Measurements from ENCODE around the gene ARPC5.
"Not testable (repeated sequence)": the region's sequence is repeated elsewhere in the genome, so short reads cannot be mapped to it uniquely, and the experiment has no call there.

The ARPC5 gene

DNA sequence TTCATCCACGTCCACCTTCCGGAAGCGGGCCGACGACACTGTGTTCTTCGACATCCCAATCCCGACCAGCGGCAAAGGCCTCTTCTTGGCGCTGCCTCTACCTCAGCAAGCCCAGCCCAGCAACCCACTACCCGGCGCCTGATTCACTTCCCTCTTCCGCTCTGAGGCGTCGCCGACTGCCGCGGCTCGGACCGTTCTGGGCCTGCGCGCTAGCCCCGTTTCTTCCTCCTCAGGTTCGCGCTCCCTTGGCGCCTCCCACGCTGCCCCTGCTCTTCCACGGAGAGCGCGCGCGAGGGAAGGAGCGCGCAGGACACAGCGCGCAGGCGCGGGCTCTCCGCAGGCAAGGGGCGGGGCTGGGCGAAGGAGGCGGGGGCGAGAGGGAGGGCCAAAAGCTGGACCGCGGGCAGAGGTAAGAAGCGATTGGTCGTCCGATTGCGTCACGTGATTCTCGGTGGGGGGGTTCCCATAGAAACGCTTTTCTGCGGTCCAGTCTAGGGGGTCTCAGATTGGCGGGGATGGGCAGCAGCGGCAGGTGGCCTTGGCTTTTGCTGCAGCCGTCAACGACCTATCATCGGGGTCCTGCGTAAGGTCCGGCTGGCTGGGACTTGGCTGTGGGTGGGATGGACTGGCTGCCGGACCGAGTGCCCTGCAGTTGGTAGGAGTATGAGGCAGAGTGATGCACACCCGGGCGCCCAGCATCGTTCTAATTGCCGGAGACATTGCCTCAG is at the start of gene ARPC5:
ARPC5 (minus strand) TSS at position 178 of the 728 bp plus-strand sequence; CDS start at position 54, 124 bp downstream.
- FAIRE-seq: peak; percentile 76
- peak; percentile 97 for DNase-seq (ENCODE audit: low spot score)

DNA sequence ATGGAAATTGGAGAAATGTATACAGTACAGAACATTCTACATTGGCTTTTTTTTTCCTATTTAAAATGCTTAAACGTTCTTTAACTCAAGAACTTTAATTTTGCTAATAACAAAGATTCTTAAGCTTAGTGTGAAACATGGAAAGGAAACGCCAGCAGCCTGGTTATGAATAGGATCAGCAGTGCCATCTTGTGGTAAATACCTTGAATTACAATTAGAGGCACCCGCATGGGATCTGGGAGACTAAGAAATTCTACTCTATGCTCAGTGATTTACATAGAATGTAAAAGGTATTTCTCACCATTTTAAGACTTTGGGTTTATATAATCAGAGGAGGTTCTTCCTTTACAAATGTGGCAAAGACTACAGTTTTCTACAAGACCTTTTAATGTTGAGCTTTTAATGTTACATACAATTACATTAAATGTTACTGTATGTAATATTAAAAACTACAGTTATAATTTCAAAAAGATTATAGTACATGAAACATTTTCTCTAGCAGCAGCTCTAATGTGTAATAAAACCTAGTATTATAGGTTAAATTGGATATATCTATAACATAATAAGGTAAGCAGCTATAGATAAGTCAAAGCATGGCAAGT is 49.6 kb upstream of the ARPC5 start:
- DNase-seq (ENCODE audit: low spot score) (peak; percentile 42), FAIRE-seq (peak; percentile 83)

DNA sequence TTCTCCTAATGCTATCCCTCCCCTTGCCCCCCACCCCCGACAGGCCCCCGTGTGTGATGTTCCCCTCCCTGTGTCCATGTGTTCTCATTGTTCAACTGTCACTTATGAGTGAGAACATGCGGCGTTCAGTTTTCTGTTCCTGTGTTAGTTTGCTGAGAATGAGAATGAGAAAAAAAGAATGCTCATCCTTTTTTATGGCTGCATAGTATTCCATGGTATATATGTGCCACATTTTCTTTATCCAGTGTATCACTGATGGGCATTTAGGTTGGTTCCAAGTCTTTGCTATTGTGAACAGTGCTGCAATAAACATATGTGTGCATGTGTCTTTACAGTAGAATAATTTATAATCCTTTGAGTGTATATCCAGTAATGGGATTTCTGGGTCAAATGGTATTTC is 43.8 kb upstream of the ARPC5 start:
- DNase-seq (ENCODE audit: low spot score); FAIRE-seq: not testable (repeated sequence)

DNA sequence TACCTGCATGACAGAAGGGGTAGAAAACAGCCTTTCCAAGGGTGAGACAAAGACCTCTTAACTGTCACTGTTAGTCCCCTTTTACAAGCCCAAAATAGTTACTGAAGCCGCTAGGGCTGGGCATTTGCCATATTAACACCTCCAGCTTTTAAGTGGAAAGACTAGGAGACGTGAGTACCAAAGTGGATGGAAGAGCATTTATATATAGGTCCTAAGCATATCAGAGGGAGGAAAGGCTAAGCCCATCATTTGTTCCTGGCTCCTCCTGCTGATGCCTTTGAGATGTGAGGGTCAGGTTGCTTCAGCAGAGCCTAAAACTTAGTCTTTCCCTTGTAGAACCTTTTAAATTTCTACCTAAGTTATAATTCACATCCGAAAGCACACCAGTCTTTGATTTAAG is 43.2 kb upstream of the ARPC5 start:
- FAIRE-seq (no peak), DNase-seq (ENCODE audit: low spot score) (no peak)

DNA sequence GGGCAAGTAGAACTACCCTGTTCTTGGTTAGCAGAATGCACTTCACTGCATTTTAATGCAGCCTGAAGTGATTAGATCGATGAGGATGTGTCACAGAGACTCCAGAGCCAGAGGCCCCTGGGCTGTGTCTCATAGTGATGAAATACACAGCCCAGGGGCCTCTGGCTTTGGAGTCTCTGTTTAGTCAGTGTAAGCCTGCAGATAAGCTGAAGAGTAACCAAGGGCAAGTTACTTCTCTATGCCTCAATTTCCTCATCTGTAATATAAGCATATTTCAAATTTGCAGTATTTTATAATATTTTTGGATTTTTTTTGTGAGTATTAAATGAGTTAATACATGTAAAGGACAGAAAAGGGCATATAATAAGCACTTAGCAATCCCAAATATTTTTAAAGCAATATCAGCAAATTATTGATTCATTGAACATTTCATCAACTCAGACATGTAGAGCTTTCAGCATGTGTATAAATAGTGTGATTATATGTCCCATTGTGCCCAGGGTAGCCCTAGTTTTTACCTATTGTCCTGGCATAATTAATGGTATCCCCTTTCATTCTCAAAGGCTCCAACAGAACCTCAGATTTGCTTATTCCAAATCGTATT is 41.1 kb upstream of the ARPC5 start:
- FAIRE-seq (no peak), DNase-seq (ENCODE audit: low spot score) (no peak)

DNA sequence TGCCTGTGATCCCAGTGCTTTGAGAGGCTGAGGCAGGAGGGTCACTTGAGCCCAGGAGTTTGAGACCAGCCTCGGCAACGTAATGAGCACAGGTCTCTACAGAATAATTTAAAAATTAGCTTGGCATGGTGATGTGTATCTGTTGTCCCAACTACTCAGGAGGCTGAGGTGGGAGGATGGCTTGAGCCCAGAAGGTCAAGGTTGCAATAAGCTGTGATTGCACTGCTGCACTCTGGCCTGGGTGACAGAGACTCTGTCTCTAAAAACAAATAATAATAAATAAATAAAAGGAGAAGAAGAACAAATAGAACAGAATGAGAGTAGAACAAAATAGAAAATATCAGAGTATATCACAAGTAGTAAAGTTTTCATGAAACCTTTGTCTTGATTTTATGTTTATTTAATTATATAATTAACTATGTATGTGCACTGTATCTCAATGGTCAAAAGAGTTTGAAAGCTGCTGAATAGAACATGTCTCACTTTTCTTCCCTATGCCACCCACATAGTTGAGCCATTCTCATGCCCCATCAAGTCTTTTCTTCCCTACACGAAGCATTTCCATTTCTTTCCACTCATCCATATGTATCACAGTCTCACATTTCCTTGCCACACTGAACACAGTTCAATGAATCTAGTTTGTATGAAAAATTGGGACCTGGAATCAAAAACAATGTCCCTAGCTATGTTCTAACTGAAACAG is 40.5 kb upstream of the ARPC5 start:
- DNase-seq (ENCODE audit: low spot score) (no peak), FAIRE-seq (no peak)

DNA sequence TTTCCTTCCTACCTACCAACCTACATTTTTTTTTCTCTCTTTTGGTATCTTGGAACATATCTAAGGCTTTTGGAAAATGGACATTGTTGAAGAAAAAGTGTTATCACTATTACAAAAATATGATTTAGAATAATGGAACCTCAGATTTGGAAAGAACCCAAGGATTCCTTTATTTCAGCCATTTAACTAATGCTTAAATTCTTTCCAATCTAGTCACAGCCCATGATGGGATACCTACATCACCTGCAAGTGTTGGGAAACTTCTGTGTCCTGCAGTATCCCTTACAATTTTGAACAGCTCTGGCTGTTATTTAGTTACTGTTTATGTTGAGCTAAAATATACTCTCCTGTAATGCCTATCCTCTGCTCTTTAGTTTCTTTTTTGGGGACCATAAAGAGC is 39.8 kb upstream of the ARPC5 start:
- DNase-seq (ENCODE audit: low spot score) (no peak), FAIRE-seq (no peak)

DNA sequence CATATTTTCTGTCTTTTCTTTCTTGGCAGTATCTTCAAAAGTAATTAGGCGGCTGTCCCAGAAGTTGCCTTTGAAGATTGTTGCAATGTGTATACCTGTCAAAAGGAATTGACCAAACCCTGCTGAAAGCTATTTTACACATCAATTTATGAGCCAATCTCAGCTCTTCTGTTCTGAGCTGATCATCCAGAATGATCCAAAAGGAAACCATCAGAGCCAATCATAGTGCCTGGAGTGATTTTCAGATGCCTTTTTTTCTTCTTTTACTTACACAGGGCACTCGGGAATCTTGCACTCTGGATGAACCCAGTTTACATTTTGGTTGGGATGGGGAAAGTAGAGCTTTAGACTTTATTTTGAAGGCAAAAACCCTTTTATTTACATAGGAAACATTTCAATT is 39.3 kb upstream of the ARPC5 start:
- DNase-seq (ENCODE audit: low spot score): no peak
- FAIRE-seq: no peak

DNA sequence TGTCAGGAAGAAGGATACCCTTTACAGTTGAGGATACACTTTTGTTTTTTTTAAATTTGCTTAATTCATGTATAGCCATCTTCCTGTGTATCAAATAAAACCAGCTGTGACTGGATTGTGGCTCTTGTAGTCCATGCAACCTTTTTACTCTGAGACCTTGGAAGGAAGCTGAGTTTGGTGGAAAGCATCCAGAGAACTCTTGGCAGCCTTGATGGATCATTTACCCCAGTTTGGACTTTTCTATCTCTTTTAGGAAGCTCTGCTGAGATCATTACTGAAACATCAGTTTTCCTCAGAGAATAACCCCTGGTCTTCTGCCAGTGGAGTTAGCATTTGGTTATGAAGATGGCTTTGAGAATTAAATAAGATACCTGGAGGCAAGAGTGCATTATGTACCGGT is 38.8 kb upstream of the ARPC5 start:
- FAIRE-seq: no peak
- DNase-seq (ENCODE audit: low spot score): no peak

DNA sequence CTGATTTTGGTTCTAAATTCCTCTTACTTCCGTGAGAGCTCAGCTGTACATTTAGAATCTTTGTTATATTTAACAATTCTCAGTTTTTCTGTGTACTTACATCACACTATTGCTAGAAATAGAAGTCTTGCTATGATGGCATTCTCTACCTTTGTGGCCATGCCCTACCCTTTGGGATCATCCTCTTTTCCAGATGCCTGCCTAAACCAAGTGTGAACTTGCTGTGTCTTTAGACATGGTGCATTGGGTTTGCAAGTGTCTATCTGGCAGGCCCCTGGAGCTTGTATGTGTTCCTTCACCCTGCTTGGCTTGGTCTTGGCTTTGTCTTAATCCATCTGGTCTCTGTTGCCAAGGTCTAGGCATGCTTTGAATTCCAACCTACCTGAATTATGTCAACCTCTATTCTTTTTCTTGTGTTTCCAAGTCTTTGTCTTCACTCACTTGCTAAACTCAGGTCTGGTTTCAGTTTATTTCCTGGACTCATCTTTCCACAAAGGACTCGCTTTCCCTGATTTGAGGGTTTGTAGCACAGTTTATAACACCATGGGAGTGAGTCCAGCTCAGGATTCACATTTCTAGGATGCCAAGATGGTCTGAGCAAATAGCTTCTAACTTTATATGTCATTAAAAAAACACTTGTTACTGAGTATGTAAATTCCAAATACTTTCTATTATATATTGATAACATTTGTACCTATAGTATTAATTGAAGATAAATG is 38.2 kb upstream of the ARPC5 start:
- DNase-seq (ENCODE audit: low spot score): no peak
- no peak for FAIRE-seq

DNA sequence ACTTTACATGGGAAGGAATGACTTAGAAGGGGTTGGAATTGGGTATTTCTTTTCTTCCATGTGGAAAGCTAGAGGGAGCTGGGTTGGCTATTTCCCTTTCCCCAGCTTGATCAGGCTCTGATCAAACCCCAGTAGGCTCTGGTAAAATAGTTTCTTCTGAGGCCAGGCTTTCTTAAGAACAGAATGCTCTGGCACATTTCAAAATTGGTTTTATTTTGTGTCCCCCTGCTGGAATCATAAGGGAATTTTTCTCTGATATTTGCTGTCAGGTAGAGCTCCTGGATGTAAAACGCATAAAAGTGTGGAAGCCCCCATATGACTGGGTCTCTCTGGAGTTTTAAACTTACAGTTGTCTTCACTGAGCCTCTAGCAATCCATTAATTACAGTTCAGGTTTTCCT is 34.6 kb upstream of the ARPC5 start:
- FAIRE-seq (no peak), DNase-seq (ENCODE audit: low spot score) (no peak)

DNA sequence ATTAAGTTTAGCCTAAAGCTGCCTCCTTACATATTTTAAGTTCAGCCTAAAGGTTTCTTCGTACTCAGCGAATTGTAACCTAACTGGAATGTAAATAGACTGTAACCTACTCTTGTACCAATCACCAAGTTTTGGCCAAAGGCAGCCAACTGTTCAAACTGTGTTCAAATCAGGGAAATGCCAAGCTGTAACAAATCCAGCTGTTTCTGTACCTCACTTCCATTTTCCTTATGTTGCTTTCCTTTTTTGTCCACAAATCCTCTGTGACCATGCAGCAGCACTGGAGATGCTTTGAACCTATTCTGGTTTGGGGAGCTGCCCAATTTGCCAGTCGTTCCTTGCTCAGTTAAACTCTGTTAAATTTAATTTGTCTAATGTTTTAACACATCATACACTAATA is 20.8 kb upstream of the ARPC5 start:
- FAIRE-seq: no peak
- no peak for DNase-seq (ENCODE audit: low spot score)

DNA sequence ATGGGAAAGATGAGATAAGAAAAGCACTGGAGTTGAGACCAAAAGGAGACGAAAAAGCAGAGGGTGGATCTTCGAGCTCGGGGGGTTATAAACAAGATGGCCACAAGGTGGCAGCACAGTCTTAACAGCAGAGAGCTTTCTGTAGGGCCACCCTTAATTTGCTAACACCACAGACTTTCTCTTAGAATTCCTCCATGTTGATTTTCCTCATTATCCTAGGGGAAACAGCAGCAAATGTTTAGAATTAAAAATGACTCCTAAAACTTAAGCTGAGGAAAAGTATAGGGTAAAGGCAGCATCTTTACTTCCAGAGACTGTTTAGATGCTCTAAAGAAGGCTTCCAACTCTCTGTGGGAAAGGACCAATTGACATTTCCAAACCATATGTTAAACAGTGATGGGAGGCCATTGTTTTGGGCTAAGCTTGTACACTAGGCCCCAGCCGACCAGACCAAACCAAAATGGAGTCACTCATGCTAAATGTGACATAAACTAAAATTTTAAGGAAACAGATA is 20.0 kb upstream of the ARPC5 start:
- FAIRE-seq: peak; percentile 47
- peak; percentile 62 for DNase-seq (ENCODE audit: low spot score)

DNA sequence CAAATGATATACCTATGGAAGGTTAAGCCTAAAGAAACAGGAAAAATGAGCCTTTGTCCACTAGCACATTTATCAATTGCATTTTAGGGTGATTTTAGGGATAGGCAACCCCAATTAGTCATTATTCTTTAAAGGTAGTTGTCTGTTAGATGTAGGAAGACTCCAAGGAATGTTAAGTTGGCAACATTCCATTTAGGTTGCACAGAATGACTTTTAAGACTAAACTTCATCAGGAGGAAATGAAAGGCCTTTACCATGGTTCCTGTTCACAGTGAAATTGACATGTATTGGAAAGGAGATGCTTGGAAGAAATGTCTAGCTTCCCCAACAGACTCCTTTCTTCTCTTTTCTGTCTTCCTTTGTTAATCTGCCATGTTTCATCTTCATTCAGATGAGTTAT is 19.1 kb upstream of the ARPC5 start:
- DNase-seq (ENCODE audit: low spot score) (no peak), FAIRE-seq (no peak)

DNA sequence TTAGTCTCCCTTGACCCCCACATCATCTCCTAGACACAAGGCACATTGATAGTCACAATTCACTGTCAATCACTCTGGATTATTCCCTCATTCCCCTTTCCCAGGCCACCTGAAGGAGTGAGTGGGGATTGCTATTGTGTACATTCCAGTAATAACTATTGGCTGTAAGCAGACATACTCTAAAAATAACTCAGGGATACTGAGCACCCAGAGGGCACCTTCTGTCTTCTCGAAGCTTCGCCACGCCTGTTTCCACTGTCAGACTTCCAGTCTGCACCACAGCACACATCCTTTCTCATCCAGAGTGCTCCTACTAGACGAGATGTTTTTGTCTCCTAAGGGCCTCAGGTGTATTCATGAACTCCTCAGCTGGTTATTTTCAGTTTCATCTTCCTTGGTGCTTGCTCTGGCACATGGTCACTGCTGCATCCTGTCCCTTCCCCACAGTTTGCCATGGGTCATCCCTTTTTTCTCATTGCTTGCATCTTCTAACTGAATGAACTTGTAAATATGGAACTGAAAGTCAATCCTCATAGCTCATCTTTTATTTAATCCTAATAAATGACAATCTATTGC is 18.4 kb upstream of the ARPC5 start:
- FAIRE-seq: no peak
- DNase-seq (ENCODE audit: low spot score): no peak

DNA sequence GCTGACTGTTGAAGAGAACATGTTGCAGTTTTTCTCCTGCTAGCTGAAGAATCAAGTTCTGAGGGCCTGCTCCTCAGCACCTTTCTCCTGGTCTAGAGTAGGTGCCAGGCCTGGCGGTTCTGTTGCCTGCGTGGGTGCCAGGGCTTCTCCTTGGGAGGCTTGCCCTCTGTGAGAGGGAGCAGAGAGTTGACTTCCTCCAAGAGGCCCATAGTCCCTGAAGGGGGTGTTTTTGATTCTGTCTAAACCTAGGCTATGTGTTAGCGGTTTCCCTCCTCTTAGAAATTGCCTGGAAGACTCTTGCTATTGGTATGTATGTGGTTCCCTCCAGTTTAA is 17.8 kb upstream of the ARPC5 start:
- no peak for FAIRE-seq
- no peak for DNase-seq (ENCODE audit: low spot score)

DNA sequence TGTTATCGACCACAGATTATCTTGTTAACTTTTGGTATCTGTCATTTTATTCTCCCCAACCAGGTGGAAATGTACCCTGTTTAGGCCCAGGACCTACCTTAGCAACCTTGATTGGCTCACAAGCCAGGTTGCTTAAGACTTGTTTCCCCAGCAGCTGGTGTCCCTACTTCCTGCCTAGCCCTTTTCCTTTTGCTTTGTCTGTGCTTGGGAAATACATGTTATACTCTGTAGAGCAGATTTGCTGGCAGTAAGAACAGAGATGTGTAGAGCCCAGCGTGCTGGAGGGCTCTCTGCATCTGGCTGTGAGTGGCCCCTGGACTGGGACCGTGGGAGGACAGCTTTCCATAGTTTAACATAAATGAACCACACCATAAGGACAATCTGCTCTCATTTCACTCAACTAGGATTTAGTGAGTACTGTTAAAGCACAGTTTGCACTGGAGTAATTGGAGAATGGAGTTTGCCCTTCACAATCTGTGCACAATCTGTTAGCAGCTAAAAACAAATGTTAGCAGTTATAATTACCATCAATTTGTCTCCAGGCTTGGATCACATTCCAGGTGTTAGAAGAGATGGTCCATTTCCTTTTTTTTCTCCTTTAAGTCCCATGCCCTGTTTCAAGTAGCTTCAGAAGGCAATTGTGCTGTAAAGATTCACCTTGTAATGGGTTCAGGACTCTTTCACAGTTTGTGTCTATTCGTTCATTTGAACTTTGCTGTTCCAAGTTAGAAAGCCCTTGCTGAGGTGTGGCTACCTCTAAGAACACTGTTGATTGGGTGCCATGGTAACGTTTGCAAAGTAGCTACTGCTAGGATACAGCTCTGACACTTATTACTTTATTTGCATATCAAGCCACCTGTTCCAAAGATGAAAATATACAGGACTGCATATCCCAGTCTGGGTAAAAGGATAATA is 17.2 kb upstream of the ARPC5 start, which contains the start of gene APOBEC4:
APOBEC4 (minus strand) TSS at position 770 of the 915 bp plus-strand sequence. CDS start 4,535 bp downstream, outside the sequence.
- FAIRE-seq: no peak
- no peak for DNase-seq (ENCODE audit: low spot score)

DNA sequence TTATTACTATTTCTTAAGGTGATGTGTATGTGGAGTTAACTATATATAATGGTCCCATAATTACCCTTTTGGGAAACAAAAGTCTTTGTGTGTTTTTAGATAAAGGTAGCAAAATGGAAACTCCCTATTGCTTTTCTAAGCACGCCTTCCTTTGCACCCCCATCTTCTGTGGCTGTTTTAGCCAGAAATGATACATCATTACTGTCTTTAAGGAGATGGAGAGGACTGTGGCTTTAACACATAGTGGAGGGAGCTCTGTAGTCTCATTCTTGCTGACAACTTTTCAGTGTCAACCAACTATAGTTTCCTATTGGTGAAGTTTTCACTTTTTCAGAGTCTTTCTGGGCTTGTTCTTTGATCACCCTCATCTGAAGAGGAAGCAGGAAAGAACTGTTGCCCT is 16.5 kb upstream of the ARPC5 start:
- DNase-seq (ENCODE audit: low spot score): no peak
- no peak for FAIRE-seq

DNA sequence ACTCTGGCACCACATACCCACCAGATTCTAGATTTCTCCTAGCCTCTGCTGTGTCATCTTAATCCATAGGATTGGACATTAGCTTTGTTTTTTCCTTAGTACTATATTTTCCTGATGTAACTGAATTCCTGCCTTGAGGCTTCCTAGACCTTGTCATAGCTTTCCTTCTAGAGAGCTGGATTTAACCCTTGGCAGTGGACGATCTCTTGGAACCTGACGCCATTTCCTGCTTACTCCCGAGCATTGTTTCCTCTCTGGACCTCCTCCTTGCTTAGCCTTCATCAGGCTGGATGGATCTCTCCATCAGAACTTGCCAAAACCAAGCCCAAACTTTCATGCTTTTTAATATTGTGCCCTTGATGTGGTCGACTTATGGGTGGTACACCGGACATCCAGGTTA is 16.0 kb upstream of the ARPC5 start:
- DNase-seq (ENCODE audit: low spot score): no peak
- FAIRE-seq: no peak

DNA sequence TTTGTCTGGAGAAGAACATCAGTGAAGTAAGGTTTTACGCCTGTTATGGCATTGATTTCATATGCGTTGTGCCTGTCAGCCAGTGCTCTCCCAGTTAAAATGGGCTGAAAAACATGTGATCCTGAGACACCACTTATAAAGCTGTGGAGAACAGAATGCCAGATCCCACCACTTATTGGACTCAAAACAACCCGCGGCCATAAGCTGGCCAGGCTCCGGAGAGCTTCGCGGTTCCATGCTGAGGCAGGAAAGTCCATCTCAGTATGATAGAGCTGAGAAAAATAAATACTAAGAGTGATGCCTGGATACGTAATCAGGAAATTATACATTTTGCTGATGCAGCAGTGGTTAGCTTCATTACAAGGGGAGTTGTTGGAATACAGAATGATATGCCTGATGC is 12.5 kb upstream of the ARPC5 start:
- FAIRE-seq: no peak
- DNase-seq (ENCODE audit: low spot score): no peak
